HG03565 (cell line): ENCODE results near the gene HDAC4.

ENCODE experiments used
- ATAC-seq: cut with Tn5 transposase; IDR thresholded peaks from one replicate; pipeline ENCODE4 v1.9.1; 2021; ENCODE audit warnings: mild to moderate bottlenecking, moderate library complexity; ENCODE audit not compliant: unreplicated experiment

The HDAC4 gene

DNA sequence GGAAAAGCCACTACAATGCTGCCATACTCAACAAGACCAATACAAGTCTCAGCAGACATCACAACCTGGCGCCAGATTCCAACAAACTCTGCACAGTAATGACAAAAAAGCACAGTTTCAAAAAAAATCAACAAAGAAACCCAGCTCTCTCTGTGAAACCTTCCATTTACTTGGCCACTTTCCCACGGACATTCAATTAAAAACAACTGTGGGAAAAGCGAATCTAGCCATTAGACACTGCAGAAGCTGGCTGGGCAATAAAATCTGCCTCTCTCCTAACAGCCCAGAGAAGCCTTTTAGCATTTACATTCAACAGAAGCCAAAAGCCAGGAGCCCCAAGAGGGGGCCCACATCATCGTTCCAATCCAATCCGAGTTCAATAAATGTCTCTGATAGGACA is 128.9 kb downstream of the HDAC4 start:
- no peak for ATAC-seq

DNA sequence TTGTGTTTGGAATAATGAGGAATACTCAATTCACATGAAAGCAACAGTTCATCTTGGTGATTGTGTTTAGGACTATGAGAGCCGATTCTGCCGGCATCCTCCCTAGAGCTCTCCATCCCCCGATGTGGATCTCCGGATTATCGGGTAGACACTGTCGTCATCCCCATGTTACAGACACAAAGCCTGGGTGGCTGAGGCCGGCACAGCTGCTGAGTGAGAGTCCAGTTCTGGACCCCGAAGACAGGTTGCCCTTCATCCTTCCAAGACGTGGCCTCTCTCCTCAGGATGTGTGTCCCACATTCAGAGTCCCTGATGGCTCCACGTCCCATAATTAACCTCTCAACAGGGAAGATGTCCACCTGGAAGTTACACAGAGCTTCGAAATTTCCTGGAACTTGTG is 129.3 kb downstream of the HDAC4 start:
- no peak for ATAC-seq

DNA sequence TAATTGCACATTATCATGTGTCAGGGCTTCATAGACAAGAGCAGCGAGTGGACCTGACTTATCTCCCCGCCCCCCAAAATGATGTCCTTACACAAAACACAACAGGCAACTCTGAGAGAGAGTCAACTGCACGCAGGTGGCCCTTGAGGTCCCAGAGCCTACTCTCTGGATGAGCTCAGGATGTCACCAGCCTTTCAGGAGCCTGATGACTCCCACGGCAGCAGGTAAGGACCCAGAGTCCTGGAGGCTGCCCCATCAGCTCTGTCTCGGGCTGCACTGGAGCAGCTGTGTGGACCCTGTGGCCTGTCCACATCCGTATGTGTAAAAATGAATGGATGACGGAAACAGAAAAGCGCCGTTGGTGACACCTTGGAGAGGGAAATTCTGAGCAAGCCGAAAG is 130.9 kb downstream of the HDAC4 start:
- no peak for ATAC-seq

DNA sequence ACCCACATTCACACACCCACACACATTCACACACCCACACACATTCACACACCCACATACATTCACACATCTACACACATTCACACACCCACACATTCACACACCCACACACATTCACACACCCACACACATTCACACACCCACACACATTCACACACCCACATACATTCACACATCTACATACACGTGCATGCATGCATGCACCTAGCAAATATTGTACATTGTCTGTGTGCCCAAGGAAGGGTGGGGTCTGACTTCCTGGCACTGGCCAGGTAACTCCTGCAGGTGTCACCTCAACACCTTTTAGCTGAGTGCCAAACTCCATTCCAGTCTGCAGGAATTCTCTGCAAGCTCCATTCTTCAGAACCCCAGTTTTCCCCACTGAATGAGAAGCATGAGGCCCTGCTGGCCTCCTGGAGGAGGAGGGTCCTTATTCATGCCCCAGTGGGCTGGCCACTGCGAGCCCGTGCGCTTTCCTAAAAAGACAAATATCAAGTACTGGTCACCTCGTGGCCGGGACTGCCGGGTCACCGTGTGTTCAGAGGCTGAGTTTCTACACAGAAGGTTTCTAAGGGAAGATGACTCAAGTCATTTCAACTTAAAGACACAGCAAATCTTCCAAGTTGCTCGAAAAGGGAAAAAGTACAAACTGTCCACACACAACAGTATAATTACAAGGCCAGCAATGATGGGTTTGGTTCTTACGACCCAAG is 131.5 kb downstream of the HDAC4 start:
- ATAC-seq: no peak

DNA sequence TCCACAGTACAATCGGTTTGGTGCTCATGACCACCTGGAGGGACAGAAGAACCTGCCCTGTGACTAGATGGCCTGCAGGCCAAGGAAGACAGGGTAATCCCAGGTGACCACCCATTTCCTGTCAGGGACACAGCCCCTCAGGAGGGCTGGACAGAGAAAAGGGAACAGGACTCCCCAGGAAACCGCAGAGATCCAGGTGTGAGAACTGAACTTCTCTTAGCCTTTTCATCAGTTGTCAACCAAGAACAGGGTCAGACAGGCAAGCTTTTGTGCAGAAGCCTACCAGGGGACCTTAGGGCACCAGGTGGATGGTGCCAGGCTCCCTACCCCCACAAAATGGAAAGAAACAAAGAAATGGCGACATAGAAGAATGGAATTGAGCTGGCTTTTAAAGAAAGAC is 132.3 kb downstream of the HDAC4 start:
- ATAC-seq: no peak

DNA sequence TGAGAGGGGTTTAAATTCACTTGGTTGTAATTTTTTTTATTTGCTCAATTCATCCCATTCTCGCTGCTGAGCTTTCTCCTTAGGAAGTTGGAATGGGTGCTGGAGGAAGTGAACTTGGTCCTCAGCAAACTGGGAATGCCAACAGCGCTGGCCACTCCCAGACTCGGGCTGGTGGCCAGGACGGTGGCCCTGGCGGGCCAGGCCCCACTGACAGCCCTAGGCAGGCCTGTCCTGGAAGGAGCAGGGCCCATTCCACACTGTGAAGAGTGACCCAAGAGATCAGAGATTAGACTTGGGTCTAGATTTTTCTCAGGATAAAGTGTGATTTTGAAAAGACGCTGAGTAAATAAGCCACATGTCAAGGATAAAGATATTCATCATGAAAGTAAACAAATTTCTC is 132.7 kb downstream of the HDAC4 start:
- ATAC-seq: no peak

DNA sequence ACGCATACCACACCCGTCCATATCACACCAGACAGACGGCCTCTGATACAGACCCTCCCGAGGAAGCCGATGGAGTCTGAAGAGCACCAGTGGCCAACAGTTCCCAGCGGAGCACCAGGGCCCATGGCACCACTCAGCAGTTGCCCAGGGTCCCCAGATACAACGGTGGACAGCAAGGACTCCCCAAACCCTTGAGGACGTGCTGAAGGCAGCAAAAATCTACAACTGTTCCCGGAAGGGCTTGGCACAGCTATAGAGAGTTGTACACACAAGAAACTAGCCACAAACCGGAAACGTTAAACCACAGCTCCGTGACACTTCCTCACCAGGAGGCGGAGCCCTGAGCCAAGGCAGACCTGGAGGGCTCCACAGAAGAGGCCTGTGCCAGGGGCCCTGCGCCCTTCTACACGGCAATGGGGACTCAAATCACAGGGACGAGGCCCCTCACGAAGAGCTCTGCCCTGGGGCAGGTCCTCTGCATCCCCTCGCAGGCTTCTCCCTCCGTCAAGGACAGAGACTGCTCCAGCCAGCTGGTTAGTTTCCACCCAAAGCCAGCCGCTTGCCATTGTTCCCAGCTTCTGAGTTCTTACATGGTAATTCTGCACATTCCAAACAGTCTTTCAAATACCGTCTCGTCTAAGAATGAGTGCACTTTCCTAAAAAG is 133.4 kb downstream of the HDAC4 start:
- ATAC-seq: peak; percentile 94

DNA sequence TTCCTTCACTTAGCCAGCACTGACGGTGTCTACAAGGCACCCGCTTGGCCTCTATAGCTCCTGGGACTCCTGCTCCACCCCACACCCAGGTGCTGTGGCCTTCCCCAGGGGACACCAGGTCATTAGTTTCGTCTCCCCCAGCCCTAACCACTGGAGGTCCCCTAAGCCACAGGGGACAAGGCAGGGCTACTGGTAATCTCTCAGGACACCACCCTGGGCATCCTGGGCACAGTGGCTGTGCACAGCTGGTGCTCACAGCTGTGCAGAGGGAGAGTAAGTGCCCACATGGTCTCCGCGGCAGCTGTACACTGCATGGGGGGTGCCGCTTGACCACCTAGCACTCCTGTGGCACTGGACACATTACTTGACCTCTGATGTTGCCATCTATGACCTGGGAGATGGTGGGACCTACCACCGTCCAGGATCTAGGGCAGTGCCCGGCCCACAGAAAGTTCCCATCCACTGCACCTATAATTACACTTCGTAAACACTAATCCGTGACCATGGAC is 134.0 kb downstream of the HDAC4 start:
- ATAC-seq: no peak

DNA sequence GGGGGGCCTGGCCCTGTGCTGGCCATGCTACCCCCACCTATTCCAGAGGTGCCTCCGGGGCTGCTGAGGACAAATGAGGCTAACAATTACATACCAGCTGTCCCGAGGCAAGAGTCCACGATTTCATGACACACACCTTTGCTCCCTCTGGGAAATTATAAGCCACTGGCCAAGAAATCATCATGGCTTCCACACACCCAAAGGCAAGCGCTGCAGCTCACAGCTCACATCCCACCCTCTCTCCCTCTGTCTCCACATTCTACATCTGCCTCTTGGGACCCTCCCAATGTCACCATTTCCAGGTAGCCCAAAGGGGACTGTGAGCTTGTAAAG is 134.4 kb downstream of the HDAC4 start:
- ATAC-seq: no peak

DNA sequence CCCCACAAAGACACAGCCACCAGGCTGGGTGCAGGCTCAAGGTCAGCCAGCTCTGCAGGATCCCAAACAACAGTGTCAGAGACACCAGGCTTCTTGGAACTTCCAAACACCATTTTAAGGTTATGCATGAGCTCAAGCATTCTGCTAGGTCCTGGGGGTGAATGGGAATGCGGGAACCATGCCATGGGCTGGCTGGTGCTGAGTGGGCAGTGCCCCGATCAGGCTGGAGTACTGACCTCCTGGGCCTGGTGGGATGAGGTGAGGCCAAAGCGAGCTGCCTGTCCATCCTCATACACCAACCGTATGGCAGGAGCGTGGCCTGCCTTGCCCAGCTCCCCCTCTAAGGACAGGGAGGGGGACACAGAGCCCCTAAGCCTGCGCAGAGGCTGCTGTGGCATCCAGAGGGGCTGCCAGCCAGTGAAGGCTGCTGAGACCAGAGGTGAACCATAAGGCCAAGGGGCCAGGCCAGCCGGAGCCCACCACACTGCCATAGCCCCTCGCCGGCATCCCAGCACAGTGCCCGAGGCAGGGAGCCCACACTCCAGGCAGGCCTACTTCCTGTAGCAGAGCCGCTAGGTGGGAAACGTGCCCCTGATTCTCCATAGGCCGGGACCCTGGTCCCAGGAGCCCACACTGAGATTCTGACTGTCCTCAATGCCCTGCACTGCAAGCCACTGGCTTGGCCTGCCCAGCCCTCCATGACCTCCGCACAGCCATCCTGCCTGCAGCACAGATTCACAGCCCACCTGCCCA is 135.0 kb downstream of the HDAC4 start:
- no peak for ATAC-seq

DNA sequence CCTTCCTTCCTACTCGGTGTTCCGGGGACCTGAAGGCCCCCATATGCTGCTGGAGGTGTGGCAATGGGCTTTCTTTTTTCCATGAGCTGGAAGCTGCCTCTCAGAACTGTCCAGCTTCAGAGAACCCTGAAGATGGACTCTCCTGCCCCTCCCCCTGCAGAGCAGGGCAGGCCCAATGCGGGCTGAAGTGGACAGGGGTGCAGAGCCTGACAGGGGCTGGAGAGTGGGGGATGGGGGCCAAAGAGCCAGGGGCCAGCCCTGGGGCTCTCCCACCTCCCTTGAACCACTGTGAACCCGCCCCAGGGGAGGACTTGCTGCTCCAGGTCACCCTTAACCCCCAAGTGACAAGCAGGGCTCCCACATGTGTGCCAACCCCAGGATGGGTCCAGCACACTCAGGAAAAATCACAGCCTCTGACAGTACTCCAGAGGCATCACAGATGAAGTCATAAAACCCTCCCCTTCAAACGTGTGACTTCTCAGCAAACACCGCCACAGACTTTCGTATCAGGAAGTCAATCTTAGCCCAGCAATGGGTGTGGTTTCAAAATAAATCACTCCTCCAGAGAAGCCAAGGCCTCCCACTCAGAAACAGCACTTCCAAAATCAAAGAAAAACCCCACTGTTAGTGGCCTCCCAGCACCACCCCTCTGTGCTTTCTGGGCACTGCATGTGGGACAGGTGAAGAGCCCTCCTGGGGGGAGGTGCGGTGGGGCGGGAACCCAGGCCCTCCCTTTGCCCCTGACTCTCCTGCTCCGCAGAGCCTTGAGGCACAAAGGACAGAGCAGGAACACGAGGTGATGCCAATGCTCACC is 135.8 kb downstream of the HDAC4 start:
- ATAC-seq: no peak

DNA sequence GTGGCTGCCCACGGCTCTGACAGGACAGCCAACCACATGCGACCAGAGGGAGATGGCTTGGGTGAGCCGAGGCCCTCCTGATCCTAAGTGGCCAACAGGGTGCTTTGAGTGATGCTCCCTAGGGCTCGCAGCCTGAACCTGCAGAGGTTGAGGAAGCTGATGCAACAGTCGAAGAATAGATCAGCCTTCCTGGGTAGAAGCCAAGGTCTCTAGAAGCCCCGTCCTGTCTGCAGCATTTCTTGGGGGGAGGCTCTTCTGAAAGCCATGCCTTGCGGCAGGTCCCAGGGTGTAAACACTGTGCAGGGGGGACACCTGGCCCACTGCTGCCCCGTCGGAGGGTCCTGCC is 136.4 kb downstream of the HDAC4 start:
- no peak for ATAC-seq

DNA sequence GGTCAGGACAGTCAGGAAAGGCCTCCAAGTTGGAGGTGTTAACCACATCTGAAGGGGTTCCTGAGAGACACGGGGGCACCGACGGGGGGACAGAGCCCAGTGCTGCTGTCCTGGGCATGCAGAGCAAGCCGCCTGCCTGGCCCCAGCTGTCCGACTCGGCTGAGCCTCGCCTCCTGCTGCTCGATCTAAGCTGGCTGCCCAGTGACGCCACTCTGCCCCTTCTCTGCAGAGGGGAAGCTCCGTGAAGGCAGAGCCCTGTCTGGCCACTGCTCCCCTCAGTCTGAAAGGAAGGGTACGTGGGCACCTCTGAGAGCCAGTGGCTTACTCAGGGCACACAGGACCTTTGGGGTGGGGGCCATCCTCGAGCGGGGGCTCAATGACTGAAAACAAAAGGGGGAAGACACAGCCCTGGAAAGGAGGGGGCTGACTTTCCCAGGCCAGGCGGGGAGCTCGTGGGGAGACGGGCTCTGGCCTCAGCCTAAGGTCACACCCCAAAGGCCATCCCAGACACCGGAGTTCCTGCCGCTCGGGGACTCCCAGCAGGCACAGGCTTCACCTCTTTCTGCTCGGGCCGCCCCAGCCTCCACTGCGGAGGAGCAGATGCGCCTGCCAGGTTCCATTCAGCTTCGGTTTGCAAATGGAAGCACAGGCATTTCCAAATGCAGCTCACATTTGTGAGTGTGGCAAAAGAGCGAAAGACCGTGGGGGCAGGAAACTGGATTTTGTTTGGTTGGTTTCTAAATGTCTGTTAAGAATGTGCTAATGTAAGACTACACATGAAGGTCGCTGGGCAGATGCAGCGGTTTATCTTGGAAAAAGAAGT is 136.9 kb downstream of the HDAC4 start:
- no peak for ATAC-seq

DNA sequence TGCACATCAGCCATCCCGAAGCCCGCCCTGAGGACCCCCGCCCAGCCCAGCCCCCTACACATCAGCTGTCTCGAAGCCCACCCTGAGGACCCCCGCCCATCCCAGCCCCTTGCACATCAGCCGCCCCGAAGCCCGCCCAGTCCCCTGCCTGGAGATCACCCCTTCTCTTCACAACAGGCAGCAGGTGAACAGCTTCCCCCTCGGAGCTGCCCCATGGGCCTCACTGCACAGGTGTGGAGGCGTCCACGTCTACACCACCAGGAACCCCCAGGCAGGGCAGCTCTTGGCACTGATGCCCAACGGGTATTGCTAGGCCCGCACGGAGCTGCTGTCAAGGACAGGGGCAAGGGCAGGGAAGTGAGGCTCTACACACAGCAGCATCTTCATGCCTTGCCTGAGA is 137.6 kb downstream of the HDAC4 start:
- ATAC-seq: no peak

DNA sequence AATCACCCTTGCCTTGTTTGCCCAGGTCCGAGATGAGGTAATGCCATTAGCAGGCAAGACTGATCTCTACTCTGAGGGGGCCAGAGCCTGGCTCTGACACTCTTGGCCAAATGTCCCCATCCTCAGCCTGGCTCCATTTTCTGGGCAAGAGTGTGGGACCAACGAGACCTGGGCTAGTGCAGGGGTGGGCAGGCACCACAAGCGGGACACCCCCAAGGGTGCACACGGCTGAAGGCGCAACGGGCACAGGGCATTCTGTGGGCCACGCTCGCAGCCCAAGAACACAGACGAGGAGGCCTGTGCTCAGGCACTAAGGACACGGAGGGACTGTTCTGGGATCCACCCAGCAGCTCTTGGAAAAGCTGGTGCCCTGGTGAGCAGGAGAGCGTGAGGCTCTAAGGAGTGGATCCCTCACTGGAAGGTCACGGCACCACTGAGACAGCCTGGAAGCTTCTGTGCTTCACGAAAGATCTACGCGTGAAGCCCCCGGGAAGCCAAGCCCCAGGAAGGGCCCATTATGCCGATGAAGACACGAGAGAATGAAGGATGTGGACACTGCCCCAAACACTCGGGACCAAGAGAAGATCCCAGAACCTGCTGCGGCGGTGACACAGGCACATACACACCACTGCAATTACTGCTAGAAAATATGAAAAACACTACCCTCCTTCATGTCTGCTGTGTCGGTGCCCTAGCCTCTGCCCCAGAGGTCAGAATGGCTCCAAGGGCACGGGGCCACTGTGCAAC is 138.2 kb downstream of the HDAC4 start:
- no peak for ATAC-seq

DNA sequence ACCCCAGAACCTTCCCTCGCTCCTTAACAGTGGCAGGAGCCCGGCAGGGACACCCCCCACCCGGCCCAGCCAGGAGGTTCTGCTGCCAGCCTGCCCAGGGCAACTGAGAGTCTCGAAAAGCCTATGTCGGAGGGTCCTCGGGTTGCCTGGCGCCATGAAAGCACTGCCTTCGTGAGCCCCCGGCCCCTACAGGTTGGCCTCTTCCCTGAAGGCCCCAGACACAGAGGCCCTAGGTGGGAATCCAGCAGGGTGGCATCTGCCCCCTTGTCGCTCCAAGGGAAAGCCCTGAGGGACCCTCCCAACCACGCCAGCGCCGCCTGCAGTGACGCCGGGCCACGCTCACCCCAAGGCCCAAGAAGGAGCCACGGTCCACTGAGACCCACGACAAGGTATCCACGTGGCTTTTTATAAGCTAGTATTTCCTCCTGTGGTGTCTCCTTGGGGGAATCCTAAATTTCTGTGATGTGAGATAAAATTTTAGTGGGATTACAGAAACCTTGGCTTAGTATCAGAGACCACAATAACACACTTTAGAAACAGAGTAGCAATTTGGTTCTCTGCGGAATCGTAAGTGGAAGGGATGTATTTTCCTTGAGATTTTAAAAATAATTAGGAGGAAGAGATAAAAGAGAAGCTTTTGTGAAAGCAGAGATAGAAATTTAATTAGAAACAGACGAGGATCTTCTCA is 138.9 kb downstream of the HDAC4 start:
- ATAC-seq: no peak

DNA sequence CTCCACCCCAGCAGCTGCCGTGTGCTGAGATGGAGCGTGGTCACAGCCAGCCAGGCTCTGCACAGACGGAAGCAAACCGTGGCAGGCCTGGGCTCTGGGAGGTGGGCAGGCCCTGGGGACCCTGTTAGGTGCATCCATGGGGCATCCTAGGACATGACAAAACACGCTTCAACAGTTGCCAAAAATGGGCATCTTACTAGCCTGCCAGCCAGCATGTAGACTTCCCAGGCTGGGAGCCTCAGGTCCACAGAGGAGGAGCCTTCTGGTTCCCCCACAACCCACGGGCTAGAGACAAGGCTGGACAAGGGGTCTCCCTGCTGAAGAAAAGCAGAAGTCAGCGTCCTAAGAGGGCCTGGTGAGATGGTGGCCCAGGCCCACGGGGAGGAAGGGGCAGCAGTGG is 139.5 kb downstream of the HDAC4 start:
- ATAC-seq: no peak

DNA sequence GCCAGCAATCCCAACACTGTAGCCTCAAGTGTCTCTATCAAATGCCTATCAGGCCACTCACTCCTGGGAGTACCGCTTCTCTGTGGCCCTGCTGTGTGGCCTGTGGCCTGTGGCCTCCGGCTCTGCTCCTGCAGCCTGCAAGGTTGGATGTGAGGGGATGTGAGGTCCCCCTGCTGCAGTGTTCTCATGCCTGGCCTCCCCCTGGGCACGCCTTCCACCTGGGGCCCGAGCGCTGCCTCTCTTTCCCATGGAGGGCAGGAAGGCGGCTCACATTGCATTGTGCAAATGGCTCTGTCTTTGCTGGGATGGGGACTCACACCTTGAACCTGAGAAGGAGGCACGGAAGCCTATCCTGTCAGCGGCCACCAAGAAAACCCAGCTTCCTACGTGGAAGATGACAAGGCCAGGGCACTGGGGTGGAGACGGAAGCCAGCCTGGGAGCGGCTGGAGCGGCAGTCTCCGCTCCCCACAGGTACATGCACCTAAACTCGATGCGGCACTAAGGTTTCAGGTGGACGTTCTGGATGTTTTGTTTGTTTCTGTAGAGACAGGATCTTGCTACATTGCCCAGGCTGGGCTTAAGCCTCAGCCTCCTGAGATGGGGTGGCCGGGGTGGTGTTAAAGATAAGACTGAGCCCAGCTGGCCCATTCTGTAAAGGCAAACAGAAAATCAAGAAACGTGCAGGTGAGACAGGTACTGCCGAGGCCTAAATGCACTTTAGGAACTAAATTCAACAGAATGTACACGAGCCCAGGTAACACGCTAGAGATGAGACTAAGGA is 140.1 kb downstream of the HDAC4 start:
- no peak for ATAC-seq
